ENCODE data around the gene EPHB4.

EPHB4 gene

GRCh38 chr7:100781255-100781654, 46.1 kb downstream of the EPHB4 start:
- TF ChIP-seq ZNF16 (tag by site-specific recombination; IDR thresholded peaks at IDR 0.05; ENCODE audit: low read depth): no peak
- no peak for TF ChIP-seq ZNF423 (tag by site-specific recombination; IDR thresholded peaks at IDR 0.05)
- no peak for TF ChIP-seq ZNF623 (tag by site-specific recombination; IDR thresholded peaks at IDR 0.05)
- TF ChIP-seq BCL11A (tag by site-specific recombination; IDR thresholded peaks at IDR 0.05; ENCODE audit: low read depth): no peak
- TF ChIP-seq ZNF426 (tag by site-specific recombination; IDR thresholded peaks at IDR 0.05): no peak
- no peak for TF ChIP-seq ZNF785 (tag by site-specific recombination; IDR thresholded peaks at IDR 0.05)
- no peak for TF ChIP-seq ZNF37A (tag by site-specific recombination; IDR thresholded peaks at IDR 0.05)
- no peak for TF ChIP-seq ZNF658 (tag by site-specific recombination; IDR thresholded peaks at IDR 0.05)
- no peak for TF ChIP-seq GLI2 (tag by site-specific recombination; IDR thresholded peaks at IDR 0.05; ENCODE audit: borderline replicate concordance, low read depth)
- no peak for TF ChIP-seq SALL2 (tag by site-specific recombination; IDR thresholded peaks at IDR 0.05; ENCODE audit: borderline replicate concordance)
- TF ChIP-seq ZNF155 (tag by site-specific recombination; IDR thresholded peaks at IDR 0.05): no peak
- no peak for TF ChIP-seq ZNF2 (tag by site-specific recombination; IDR thresholded peaks at IDR 0.05)
- no peak for TF ChIP-seq ZNF433 (tag by site-specific recombination; IDR thresholded peaks at IDR 0.05; ENCODE audit: low read depth)

GRCh38 chr7:100779359-100779758, 48.0 kb downstream of the EPHB4 start:
- H3K4me3 ChIP-seq (ENCODE audit: low read depth, low read length): no peak overlapping the region
- CTCF ChIA-PET: no interaction called here
- no peaks in the 10 kb centered on the region for H3K9me3 ChIP-seq (ENCODE audit: control insufficient read depth, insufficient read depth, low read depth, low read length)
- no peaks in the 10 kb centered on the region for H3K36me3 ChIP-seq (ENCODE audit: control insufficient read depth in 2 of 2, insufficient read depth in 1 of 2, low read length in 2 of 2)
- no peaks in the 10 kb centered on the region for H3K4me1 ChIP-seq (ENCODE audit: control insufficient read depth, insufficient read depth, low read length)
- POLR2A ChIA-PET: no interaction called here
- H3K27ac ChIP-seq (ENCODE audit: extremely low read depth, low read depth, low read length): no peak overlapping the region
- TF ChIP-seq ZNF677 (tag by site-specific recombination; IDR thresholded peaks at IDR 0.05): no peak

More at GRCh38 chr7:100781255-100781654, 46.1 kb downstream of the EPHB4 start:
- H3K27ac ChIP-seq (ENCODE audit: extremely low read depth, low read depth, low read length): no peak overlapping the region
- H3K4me1 ChIP-seq (ENCODE audit: control insufficient read depth, insufficient read depth, low read length): no peaks in the 10 kb centered on the region
- H3K9me3 ChIP-seq (ENCODE audit: control insufficient read depth, insufficient read depth, low read depth, low read length): no peaks in the 10 kb centered on the region
- no peaks in the 10 kb centered on the region for H3K36me3 ChIP-seq (ENCODE audit: control insufficient read depth in 2 of 2, insufficient read depth in 1 of 2, low read length in 2 of 2)
- CTCF ChIA-PET: interaction anchor here (0.7 kb wide), 1 partner anchor 71 kb away, joined by 3 read pairs; the partner anchor contains the start of gene SLC12A9
- H3K4me3 ChIP-seq (ENCODE audit: low read depth, low read length): no peak overlapping the region
- POLR2A ChIA-PET: interaction anchor here (0.5 to 0.7 kb wide), 2 partner anchors 23 to 107 kb away, joined by 5 to 9 read pairs; no protein-coding TSS in a partner anchor

- no peak for TF ChIP-seq MZF1 (tag by site-specific recombination; IDR thresholded peaks at IDR 0.05; ENCODE audit: borderline replicate concordance)
- TF ChIP-seq INSM2 (tag by site-specific recombination; IDR thresholded peaks at IDR 0.05): no peak
- no peak for TF ChIP-seq ZNF560 (tag by site-specific recombination; IDR thresholded peaks at IDR 0.05; ENCODE audit: borderline replicate concordance)
- peak; percentile 33; the same call in 1 of the 2 replicates for TF ChIP-seq ZBTB17 (tag by site-specific recombination; IDR thresholded peaks at IDR 0.05)
- no peak for TF ChIP-seq ZNF362 (tag by site-specific recombination; IDR thresholded peaks at IDR 0.05)
- TF ChIP-seq ZSCAN23 (tag by site-specific recombination; IDR thresholded peaks at IDR 0.05): no peak
- TF ChIP-seq ZNF239 (tag by site-specific recombination; IDR thresholded peaks at IDR 0.05): no peak
- TF ChIP-seq ZNF785 (tag by site-specific recombination; IDR thresholded peaks at IDR 0.05): no peak
- no peak for TF ChIP-seq ZNF221 (tag by site-specific recombination; IDR thresholded peaks at IDR 0.05; ENCODE audit: borderline replicate concordance)
- CTCF ChIA-PET: interaction anchor here (0.6 kb wide), 1 partner anchor 10 kb away, joined by 3 read pairs; no protein-coding TSS in a partner anchor
- Histone ChIP-seq H3K4me3 (ENCODE audit: low read depth, low read length) (no peak overlapping the region), H3K36me3 (ENCODE audit: control insufficient read depth in 2 of 2, insufficient read depth in 1 of 2, low read length in 2 of 2) (no peaks in the 10 kb centered on the region), H3K9me3 (ENCODE audit: control insufficient read depth, insufficient read depth, low read depth, low read length) (no peaks in the 10 kb centered on the region), H3K27ac (ENCODE audit: extremely low read depth, low read depth, low read length) (no peak overlapping the region), H3K4me1 (ENCODE audit: control insufficient read depth, insufficient read depth, low read length) (no peaks in the 10 kb centered on the region)
- POLR2A ChIA-PET: interaction anchor here (1.2 kb wide), 1 partner anchor 73 kb away, joined by 3 read pairs; the partner anchor contains the start of gene POP7
Measured at GRCh38 chr7:100778061-100778621, 49.2 kb downstream of the EPHB4 start.
